DMS 273 (cell line): ENCODE results near the gene ZNF792.
"Not testable (repeated sequence)": the region's sequence is repeated elsewhere in the genome, so short reads cannot be mapped to it uniquely, and the experiment has no call there.

ENCODE experiments used
- DNase-seq: peaks from one replicate; lab custom pipeline; 2025; ENCODE audit not compliant: unreplicated experiment; lab: John Stamatoyannopoulos, UW

Gene ZNF792

GRCh38 chr19:34963573-34964406, at the start of gene ZNF792:
ZNF792 (minus strand) TSS chr19:34964229; CDS start chr19:34963662, 567 bp downstream.
- DNase-seq, result peak; percentile 82

GRCh38 chr19:35013041-35013819, 49.2 kb upstream of the ZNF792 start:
- peak; percentile 73 for DNase-seq

GRCh38 chr19:35011737-35012682, 48.0 kb upstream of the ZNF792 start:
- DNase-seq, result no peak

- DNase-seq, result no peak
These were observed 47.2 kb upstream of the ZNF792 start for GRCh38 chr19:35011091-35011689.

GRCh38 chr19:35009424-35010415, 45.7 kb upstream of the ZNF792 start:
- no peak for DNase-seq

GRCh38 chr19:35008891-35009341, 44.9 kb upstream of the ZNF792 start:
- DNase-seq, result no peak

GRCh38 chr19:35007427-35007826, 43.4 kb upstream of the ZNF792 start:
- not testable (repeated sequence) for DNase-seq

GRCh38 chr19:35006999-35007365, 43.0 kb upstream of the ZNF792 start:
- DNase-seq, result no peak

GRCh38 chr19:35006342-35006998, 42.4 kb upstream of the ZNF792 start:
- no peak for DNase-seq

- DNase-seq, result not testable (repeated sequence)
These were observed 41.9 kb upstream of the ZNF792 start for GRCh38 chr19:35006007-35006341.

- no peak for DNase-seq
These were observed 41.4 kb upstream of the ZNF792 start for GRCh38 chr19:35005256-35005977.

- DNase-seq, result no peak
These were observed 40.7 kb upstream of the ZNF792 start for GRCh38 chr19:35004517-35005255.

GRCh38 chr19:35002037-35002535, 38.1 kb upstream of the ZNF792 start:
- no peak for DNase-seq

- DNase-seq, result peak; percentile 80
These were observed 36.8 kb upstream of the ZNF792 start for GRCh38 chr19:35000647-35001501.

- DNase-seq, result no peak
These were observed 36.3 kb upstream of the ZNF792 start for GRCh38 chr19:35000338-35000646.

GRCh38 chr19:34999498-35000337, 35.7 kb upstream of the ZNF792 start, which contains the start of gene GRAMD1A:
GRAMD1A (plus strand) TSS chr19:35000323; CDS start chr19:35000479, 156 bp downstream.
- DNase-seq, result peak; percentile 94
